Natural killer cell (primary cell): ENCODE measurements around the gene SMPD1. TPM values are rescaled to one million over a fixed set of nuclear protein-coding genes. Genes with fewer than 3 reads are reported as not detected.
A peak's percentile ranks its signal among the peaks of the same experiment; 100 is the strongest.

ENCODE experiments used
- ATAC-seq, 3 donors: fragments of 150-1000 bp in 2 of 3; fragments of 200-7000 bp in 1 of 3; cut with Tn5 transposase; 1 replicate in 1 of 3; 2 replicates in 2 of 3; pipeline ENCODE4 v1.10.0; 2021; ENCODE audit warnings: mild to moderate bottlenecking in 2 of 3, moderate library complexity in 2 of 3
- DNase-seq, 2 donors: peaks; one replicate each; pipeline versions ENCODE4 v3.0.0 to v3.0.0-alpha.2; 2013 to 2021; ENCODE audit warnings: mixed read lengths in 1 of 2
- H3K27ac ChIP-seq: one replicate; pipeline ENCODE4 v1.5.1; 2013; ENCODE audit warnings: mild to moderate bottlenecking, low read length
- H3K27me3 ChIP-seq: one replicate; pipeline ENCODE4 v1.6.1; 2013; ENCODE audit warnings: low read length; ENCODE audit not compliant: control insufficient read depth, insufficient read depth
- H3K36me3 ChIP-seq: one replicate; pipeline ENCODE4 v1.6.1; 2013; ENCODE audit warnings: low read length; ENCODE audit not compliant: control insufficient read depth, insufficient read depth
- H3K4me1 ChIP-seq: one replicate; pipeline ENCODE4 v1.6.1; 2013; ENCODE audit warnings: low read length; ENCODE audit not compliant: control insufficient read depth, insufficient read depth
- H3K4me3 ChIP-seq: one replicate; pipeline ENCODE4 v1.5.1; 2013; ENCODE audit warnings: low read length
- H3K9me3 ChIP-seq: one replicate; pipeline ENCODE4 v1.6.1; 2013; ENCODE audit warnings: low read length; ENCODE audit not compliant: control insufficient read depth, insufficient read depth
- H3K27ac Mint-ChIP-seq, 2 donors: one replicate each; pipeline ENCODE4 v1.8.0; 2022; ENCODE audit warnings: mild to moderate bottlenecking in 2 of 2, mixed read lengths in 2 of 2, moderate library complexity in 1 of 2
- H3K27me3 Mint-ChIP-seq, 2 donors: one replicate each; pipeline ENCODE4 v1.8.0; 2022; ENCODE audit warnings: low read depth in 2 of 2, mixed read lengths in 2 of 2
- H3K36me3 Mint-ChIP-seq: one replicate; pipeline ENCODE4 v1.8.0; 2022; ENCODE audit warnings: mixed read lengths
- H3K4me1 Mint-ChIP-seq, 2 donors: one replicate each; pipeline ENCODE4 v1.8.0; 2022; ENCODE audit warnings: mixed read lengths in 2 of 2
- H3K4me3 Mint-ChIP-seq: one replicate; pipeline ENCODE4 v1.8.0; 2022; ENCODE audit warnings: mild to moderate bottlenecking, moderate library complexity, mixed read lengths
- H3K9me3 Mint-ChIP-seq, 2 donors: one replicate each; pipeline ENCODE4 v1.8.0; 2022; ENCODE audit warnings: mixed read lengths in 2 of 2
- WGBS: methylation state at CpG from one replicate; pipeline ENCODE4 v1.1.7; 2013; ENCODE audit warnings: missing lambda C conversion rate; ENCODE audit not compliant: insufficient coverage; 5-methylcytosine and 5-hydroxymethylcytosine counted together
- intact Hi-C: fragments of 100-400 bp; cut with micrococcal nuclease; formaldehyde crosslinking; loops from one replicate; pipeline ENCODE4 v1.14.2; 2022
- total RNA-seq, 4 donors: library from RNA; stranded (reverse); fragments of 120-200 nt in 1 of 4; gene quantifications; one replicate each; pipeline versions ENCODE4 v1.2.3 to v1.2.4, GENCODE V29; 2013 to 2022
- TF ChIP-seq, protein P1 (sequence below): fragments of 200-600 bp; IDR thresholded peaks from one replicate; pipeline ENCODE4 v1.8.0; 2022; ENCODE audit warnings: antibody characterized with exemption

The SMPD1 gene
- total RNA-seq, 3 donors from 2014 or later (not counting 1 experiment from before 2014, with no cell fraction given), result 52.7 to 63.3 (median 56.1) TPM

DNA sequence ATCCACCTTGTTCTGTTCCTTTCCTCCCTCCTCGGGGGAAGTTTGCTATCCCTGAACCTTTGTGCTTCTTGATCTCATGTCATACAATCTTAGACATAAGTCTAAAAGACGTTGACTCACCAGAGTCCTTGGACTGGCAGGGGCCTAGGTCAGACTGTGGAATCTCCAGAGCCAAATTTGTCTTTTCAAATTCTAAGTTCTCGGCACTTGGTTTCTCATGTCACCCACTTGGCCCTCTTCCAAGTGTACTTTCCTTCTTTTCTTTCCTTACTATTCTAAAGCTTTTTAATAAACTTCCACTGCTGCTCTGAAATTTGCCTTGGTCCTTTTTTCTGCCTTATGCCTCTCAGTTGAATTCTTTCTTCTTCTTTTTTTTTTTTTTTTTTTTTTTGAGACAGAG is 30.1 kb upstream of the SMPD1 start:
- H3K4me3 Mint-ChIP-seq, result no peak overlapping the region
- no peaks in the 10 kb centered on the region for H3K9me3 ChIP-seq
- H3K4me1 ChIP-seq, result no peaks in the 10 kb centered on the region
- no peaks in the 10 kb centered on the region for H3K36me3 Mint-ChIP-seq
- no peaks in the 10 kb centered on the region for H3K4me1 Mint-ChIP-seq
- intact Hi-C loops, result no loop called here
- 85% methylated on average over 3 of the region's 3 CpGs for WGBS
- ATAC-seq (no peak), DNase-seq (no peak)
- no peaks in the 10 kb centered on the region for H3K9me3 Mint-ChIP-seq
- H3K27ac ChIP-seq, result no peak overlapping the region
- H3K4me3 ChIP-seq, result no peak overlapping the region
- no peaks in the 10 kb centered on the region for H3K36me3 ChIP-seq
- no peaks in the 10 kb centered on the region for H3K27me3 ChIP-seq
- H3K27ac Mint-ChIP-seq, result no peak overlapping the region
- TF ChIP-seq, protein P1, sequence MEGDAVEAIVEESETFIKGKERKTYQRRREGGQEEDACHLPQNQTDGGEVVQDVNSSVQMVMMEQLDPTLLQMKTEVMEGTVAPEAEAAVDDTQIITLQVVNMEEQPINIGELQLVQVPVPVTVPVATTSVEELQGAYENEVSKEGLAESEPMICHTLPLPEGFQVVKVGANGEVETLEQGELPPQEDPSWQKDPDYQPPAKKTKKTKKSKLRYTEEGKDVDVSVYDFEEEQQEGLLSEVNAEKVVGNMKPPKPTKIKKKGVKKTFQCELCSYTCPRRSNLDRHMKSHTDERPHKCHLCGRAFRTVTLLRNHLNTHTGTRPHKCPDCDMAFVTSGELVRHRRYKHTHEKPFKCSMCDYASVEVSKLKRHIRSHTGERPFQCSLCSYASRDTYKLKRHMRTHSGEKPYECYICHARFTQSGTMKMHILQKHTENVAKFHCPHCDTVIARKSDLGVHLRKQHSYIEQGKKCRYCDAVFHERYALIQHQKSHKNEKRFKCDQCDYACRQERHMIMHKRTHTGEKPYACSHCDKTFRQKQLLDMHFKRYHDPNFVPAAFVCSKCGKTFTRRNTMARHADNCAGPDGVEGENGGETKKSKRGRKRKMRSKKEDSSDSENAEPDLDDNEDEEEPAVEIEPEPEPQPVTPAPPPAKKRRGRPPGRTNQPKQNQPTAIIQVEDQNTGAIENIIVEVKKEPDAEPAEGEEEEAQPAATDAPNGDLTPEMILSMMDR, result no peak
- H3K27me3 Mint-ChIP-seq, result peaks cover 0 to 2% of the 10 kb centered on the region in 2 donors

DNA sequence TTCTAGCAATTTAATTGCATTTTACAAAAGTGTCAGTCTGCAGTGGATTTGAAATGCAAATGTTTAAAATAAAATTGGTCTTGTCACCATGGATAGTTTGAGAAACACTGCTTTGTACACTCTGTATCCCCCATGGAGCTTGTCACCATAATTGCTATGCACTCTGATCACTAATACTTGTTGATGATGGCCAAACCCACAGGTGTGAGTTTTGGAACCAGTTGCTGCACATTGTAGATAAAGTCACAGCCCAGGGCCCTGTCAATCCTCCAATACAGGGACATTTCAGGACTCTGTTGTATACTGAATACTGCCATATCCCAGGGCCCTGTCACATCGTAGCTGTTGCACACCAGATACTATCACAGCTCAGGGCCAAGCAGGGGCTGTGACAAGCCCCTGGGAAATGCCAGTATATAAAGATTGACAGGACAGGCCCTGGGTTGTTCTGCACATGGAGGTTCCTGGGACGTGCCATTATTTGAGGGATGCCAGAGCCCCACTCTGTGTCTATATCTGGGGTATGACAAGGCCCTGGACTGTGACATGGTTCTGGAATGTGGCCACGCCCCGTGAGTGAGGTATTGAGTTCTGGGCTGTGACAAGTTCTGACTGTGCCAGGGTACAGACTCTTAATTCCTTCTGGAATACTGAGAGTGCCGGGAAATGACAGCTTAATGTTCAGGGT is 27.9 kb upstream of the SMPD1 start:
- no peaks in the 10 kb centered on the region for H3K36me3 Mint-ChIP-seq
- no peak overlapping the region for H3K4me3 Mint-ChIP-seq
- no peaks in the 10 kb centered on the region for H3K9me3 Mint-ChIP-seq
- Histone ChIP-seq H3K4me3 (no peak overlapping the region), H3K36me3 (no peaks in the 10 kb centered on the region), H3K27me3 (no peaks in the 10 kb centered on the region), H3K9me3 (no peaks in the 10 kb centered on the region), H3K4me1 (no peaks in the 10 kb centered on the region), H3K27ac (no peak overlapping the region)
- no peak for DNase-seq
- WGBS, result 88% methylated on average over 5 of the region's 5 CpGs
- intact Hi-C loops, result no loop called here
- H3K27ac Mint-ChIP-seq, result no peak overlapping the region
- no peak for ATAC-seq
- TF ChIP-seq, protein P1, result no peak
- no peaks in the 10 kb centered on the region for H3K4me1 Mint-ChIP-seq
- no peaks in the 10 kb centered on the region for H3K27me3 Mint-ChIP-seq

DNA sequence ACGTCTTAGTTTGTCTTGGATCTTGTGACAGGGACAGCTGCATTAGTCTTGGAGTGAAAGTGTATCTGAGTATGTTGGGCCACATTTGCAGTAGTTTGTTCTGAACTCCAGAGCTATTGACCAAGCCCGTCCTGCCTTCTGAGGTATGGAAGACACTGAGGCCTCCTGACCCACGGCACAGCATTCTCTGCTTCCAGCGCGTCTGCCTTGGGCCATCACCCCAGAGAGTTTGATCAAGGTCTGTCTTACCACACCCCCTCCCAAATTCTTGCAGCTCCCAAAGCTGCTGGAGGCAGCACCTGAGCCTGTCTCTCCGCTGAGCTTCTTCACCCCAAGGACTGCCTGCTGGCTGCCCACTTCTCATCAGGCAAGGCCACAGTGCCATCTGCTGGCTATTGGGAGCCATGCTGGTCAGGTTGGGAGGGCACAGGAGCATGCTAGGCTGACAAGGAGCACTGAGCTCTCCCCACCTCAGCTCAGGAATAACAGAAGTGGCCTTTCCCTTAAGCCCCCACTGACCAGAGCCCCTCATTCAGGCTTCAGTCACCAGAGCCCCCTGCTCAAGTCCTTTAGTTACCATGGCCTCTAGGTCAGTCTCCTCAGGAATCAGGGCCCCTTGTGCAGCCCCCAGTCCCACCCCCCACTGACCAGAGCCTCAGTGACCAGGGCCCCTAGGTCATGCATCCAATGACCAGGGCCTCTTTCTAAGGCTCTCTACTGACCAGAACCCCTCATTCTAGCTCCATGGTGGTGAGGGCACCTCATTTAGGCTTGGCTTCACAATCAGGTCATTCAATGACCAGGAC is 27.2 kb upstream of the SMPD1 start:
- 89% methylated on average over 6 of the region's 6 CpGs for WGBS
- no peak overlapping the region for H3K4me3 ChIP-seq
- H3K4me3 Mint-ChIP-seq, result no peak overlapping the region
- TF ChIP-seq, protein P1, result peak; percentile 63
- H3K9me3 ChIP-seq, result no peaks in the 10 kb centered on the region
- H3K4me1 Mint-ChIP-seq, result no peaks in the 10 kb centered on the region
- no peak overlapping the region for H3K27ac Mint-ChIP-seq
- H3K27ac ChIP-seq, result no peak overlapping the region
- H3K4me1 ChIP-seq, result no peaks in the 10 kb centered on the region
- H3K27me3 Mint-ChIP-seq, result no peaks in the 10 kb centered on the region
- H3K27me3 ChIP-seq, result no peaks in the 10 kb centered on the region
- ATAC-seq (peak; percentile 75 to 93 (median 91)), DNase-seq (peak; percentile 41 to 78)
- no peaks in the 10 kb centered on the region for H3K36me3 ChIP-seq
- H3K36me3 Mint-ChIP-seq, result no peaks in the 10 kb centered on the region
- intact Hi-C loops, result no loop called here
- H3K9me3 Mint-ChIP-seq, result no peaks in the 10 kb centered on the region
